Transverse colon (tissue), 3 donors: ENCODE results near the gene CAPN13.

Experiments used
- CTCF ChIP-seq, 5 experiments: fragments of 200-600 bp in 3 of 5; fragments of 450-650 bp in 2 of 5; sonication (generic) in 3 of 5; IDR thresholded peaks; 1 replicate in 2 of 5; 2 replicates in 3 of 5; pipeline ENCODE4 v1.5.1; 2016 to 2017; ENCODE audit warnings: antibody characterized with exemption in 5 of 5, inconsistent platforms in 3 of 5, mild to moderate bottlenecking in 2 of 5, moderate library complexity in 1 of 5
- POLR2A ChIP-seq: fragments of 450-650 bp; IDR thresholded peaks from one replicate; pipeline ENCODE4 v1.6.1; 2016; ENCODE audit warnings: antibody characterized with exemption, mild to moderate bottlenecking, moderate library complexity

GRCh38 chr2:30792521-30792920, 14.7 kb downstream of the CAPN13 start:
- TF ChIP-seq CTCF (IDR thresholded peaks at IDR 0.05): no peak
- TF ChIP-seq POLR2A: no peak
